HCT116 (cell line): ENCODE data around the gene TRIAP1. TPM values are rescaled to one million over a fixed set of nuclear protein-coding genes. Genes with fewer than 3 reads are reported as not detected.

Experiments
- ATAC-seq: fragments of 200-7000 bp; cut with Tn5 transposase; 2 replicates; pipeline ENCODE4 v1.9.1; 2020; ENCODE audit warnings: mild to moderate bottlenecking, moderate library complexity
- BruUV-seq: library from RNA; stranded (reverse); fragments of 400-500 nt; replicated peaks from 2 replicates; lab custom pipeline; 2021; lab: Mats Ljungman, UMichigan
- CTCF ChIA-PET: fragments of 300-600 bp; sonication (Branson Sonifier 250); formaldehyde crosslinking; loops from one replicate; lab custom pipeline; 2021; ENCODE audit warnings: antibody characterized with exemption; lab: Charles Lee
- POLR2A ChIA-PET: fragments of 300-600, 350-600 bp; sonication (Branson Sonifier 250); formaldehyde crosslinking; loops from one replicate; lab custom pipeline; 2021; ENCODE audit warnings: antibody characterized with exemption; lab: Charles Lee
- RAD21 ChIA-PET, 2 experiments: fragments of 300-600 bp; sonication (Branson Sonifier 250); formaldehyde crosslinking; loops; one replicate each; lab custom pipeline; 2023; ENCODE audit warnings: low total read pairs in 2 of 2; ENCODE audit not compliant: uncharacterized antibody in 2 of 2, unreplicated experiment in 2 of 2, low non-redundant PET in 1 of 2; lab: Charles Lee
- DNase-seq: peaks from one replicate; pipeline ENCODE4 v3.0.0-alpha.2; 2010; ENCODE audit warnings: low read depth, low spot score
- H2AFZ ChIP-seq: fragments of 200-600 bp; shearing (Covaris generic), sonication (generic); 2 replicates; pipeline ENCODE4 v1.6.1; 2017; ENCODE audit warnings: low read depth, mixed run types, mixed read lengths, antibody characterized with exemption, low read length; ENCODE audit not compliant: poor library complexity, severe bottlenecking
- H3K27ac ChIP-seq: 2 replicates; pipeline ENCODE4 v1.5.1; 2012; ENCODE audit warnings: low read depth, low read length
- H3K27me3 ChIP-seq: fragments of 200-600 bp; sonication (generic); 2 replicates; pipeline ENCODE4 v1.6.1; 2016; ENCODE audit warnings: mixed run types, low read length, mixed read lengths; ENCODE audit not compliant: insufficient read depth
- H3K36me3 ChIP-seq, 2 experiments: fragments of 200-500 bp in 1 of 2; fragments of 200-600 bp in 1 of 2; sonication (Bioruptor generic) in 1 of 2; sonication (generic) in 1 of 2; 2 replicates each; pipeline versions ENCODE4 v1.5.1 to v1.6.1; 2014 to 2016; ENCODE audit warnings: low read length in 2 of 2, inconsistent platforms in 1 of 2, mixed read lengths in 1 of 2, mixed run types in 1 of 2; ENCODE audit not compliant: insufficient read depth in 2 of 2, control insufficient read depth in 1 of 2
- H3K4me1 ChIP-seq, 2 experiments: fragments of 200-600 bp in 1 of 2; sonication (generic) in 1 of 2; 2 replicates each; pipeline versions ENCODE4 v1.5.1 to v1.6.1; 2012 to 2017; ENCODE audit warnings: low read length in 2 of 2, inconsistent platforms in 1 of 2, mild to moderate bottlenecking in 1 of 2, mixed read lengths in 1 of 2, mixed run types in 1 of 2, moderate library complexity in 1 of 2; ENCODE audit not compliant: insufficient read depth in 2 of 2, control insufficient read depth in 1 of 2
- H3K4me2 ChIP-seq: fragments of 200-600 bp; sonication (generic); 2 replicates; pipeline ENCODE4 v1.6.1; 2017; ENCODE audit warnings: mixed run types, low read length, mixed read lengths
- H3K4me3 ChIP-seq, 2 experiments: fragments of 200-600 bp in 1 of 2; sonication (generic) in 1 of 2; replicated peaks in 1 of 2; 2 replicates each; pipeline ENCODE4 v1.5.1; 2011 to 2016; ENCODE audit warnings: low read length in 2 of 2, control low read depth in 1 of 2, low read depth in 1 of 2, mild to moderate bottlenecking in 1 of 2, mixed read lengths in 1 of 2, mixed run types in 1 of 2
- H3K79me2 ChIP-seq: fragments of 200-600 bp; sonication (generic); 2 replicates; pipeline ENCODE4 v1.6.1; 2017; ENCODE audit warnings: mild to moderate bottlenecking, mixed run types, low read length, moderate library complexity, mixed read lengths; ENCODE audit not compliant: insufficient read depth
- H3K9ac ChIP-seq: fragments of 200-600 bp; sonication (generic); 2 replicates; pipeline ENCODE4 v1.6.1; 2016; ENCODE audit warnings: low read length, mixed read lengths
- H3K9me2 ChIP-seq: fragments of 200-600 bp; sonication (generic), shearing (Covaris generic); 2 replicates; pipeline ENCODE4 v1.6.1; 2017; ENCODE audit warnings: mixed run types, mild to moderate bottlenecking, moderate library complexity; ENCODE audit not compliant: insufficient read depth
- H3K9me3 ChIP-seq, 2 experiments: fragments of 200-500 bp in 1 of 2; fragments of 200-600 bp in 1 of 2; sonication (Bioruptor generic) in 1 of 2; sonication (generic) in 1 of 2; 2 replicates each; pipeline ENCODE4 v1.6.1; 2014 to 2017; ENCODE audit warnings: low read length in 2 of 2, mixed read lengths in 2 of 2, inconsistent platforms in 1 of 2, low read depth in 1 of 2, mild to moderate bottlenecking in 1 of 2, mixed run types in 1 of 2, moderate library complexity in 1 of 2; ENCODE audit not compliant: control insufficient read depth in 1 of 2, insufficient read depth in 1 of 2
- H4K20me1 ChIP-seq: fragments of 200-600 bp; sonication (generic), shearing (Covaris generic); 2 replicates; pipeline ENCODE4 v1.6.1; 2017; ENCODE audit warnings: mixed run types, mild to moderate bottlenecking, moderate library complexity; ENCODE audit not compliant: insufficient read depth
- ELF1 ChIP-seq: IDR thresholded peaks from 2 replicates; pipeline ENCODE4 v1.6.1; 2012; ENCODE audit warnings: low read depth, borderline replicate concordance
- SIN3A ChIP-seq: IDR thresholded peaks from 2 replicates; pipeline ENCODE4 v1.6.1; 2012; ENCODE audit warnings: low read depth
- YY1 ChIP-seq: IDR thresholded peaks from 2 replicates; pipeline ENCODE4 v1.6.1; 2011; ENCODE audit warnings: low read length, low read depth, moderate library complexity, mild to moderate bottlenecking; ENCODE audit not compliant: insufficient replicate concordance; ENCODE audit errors: extremely low read depth
- intact Hi-C: fragments of 100-400 bp; cut with micrococcal nuclease; formaldehyde crosslinking; loops from 2 replicates; pipeline ENCODE4 v1.10.0; 2022
- total RNA-seq: library from RNA; stranded (reverse); gene quantifications from one replicate; pipeline ENCODE4 v1.2.1, GENCODE V29; 2021; ENCODE audit not compliant: unreplicated experiment
- TF ChIP-seq, protein P1 (sequence below): IDR thresholded peaks from 2 replicates; pipeline ENCODE4 v1.6.1; 2011; ENCODE audit warnings: mild to moderate bottlenecking, low read length, moderate library complexity; ENCODE audit not compliant: insufficient replicate concordance; ENCODE audit errors: extremely low read depth

TRIAP1 gene
- total RNA-seq, 1 experiment from 2014 or later = 40.3 TPM

DNA sequence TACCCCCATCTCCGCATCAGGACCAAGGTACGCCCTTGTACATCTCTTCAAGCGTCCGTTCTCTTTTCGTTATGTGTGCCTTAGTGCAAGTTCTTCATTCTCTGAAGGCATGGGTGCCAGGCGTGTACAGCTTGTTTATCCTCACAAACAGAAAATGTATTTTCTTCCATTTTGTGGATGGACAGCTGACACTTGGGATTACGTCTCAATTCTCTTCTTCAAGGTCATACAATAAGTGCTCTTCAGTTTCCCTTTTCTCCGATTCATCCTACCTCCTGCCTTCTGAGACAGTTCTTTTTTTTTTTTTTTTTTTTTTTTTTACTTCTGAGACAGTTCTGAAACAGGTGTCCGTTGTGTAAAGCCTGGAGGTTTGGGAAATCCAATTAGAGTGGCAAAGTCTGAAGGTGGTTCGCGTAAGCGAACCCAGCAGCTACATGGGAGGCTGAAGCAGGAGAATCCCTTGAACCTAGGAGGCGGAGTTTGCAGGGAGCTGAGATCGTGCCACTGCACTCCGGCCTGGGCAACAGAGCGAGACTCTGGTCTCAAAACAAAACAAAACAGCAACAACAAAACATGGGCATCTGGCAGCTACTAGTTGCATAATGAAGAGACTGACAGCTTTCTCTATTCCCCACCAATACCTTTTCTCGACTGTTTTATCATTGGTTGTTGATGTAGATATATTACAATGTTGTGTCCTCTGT is 7.5 kb downstream of the TRIAP1 start:
- Histone ChIP-seq H3K9me3 (no peaks in the 10 kb centered on the region), H2AFZ (no peak overlapping the region), H3K9me2 (no peaks in the 10 kb centered on the region), H3K9ac (peak overlapping the region; percentile 72), H3K4me3 (peak overlapping the region; percentile 65 to 71), H4K20me1 (peaks cover 1% of the 10 kb centered on the region; the same call in 1 of the 2 replicates), H3K4me2 (peak overlapping the region; percentile 83), H3K79me2 (peaks cover 47% of the 10 kb centered on the region), H3K27me3 (no peaks in the 10 kb centered on the region), H3K36me3 (peaks cover 16 to 24% of the 10 kb centered on the region in 2 experiments), H3K27ac (peak overlapping the region; percentile 81), H3K4me1 (peaks cover 8 to 21% of the 10 kb centered on the region in 2 experiments)
- ChIA-PET POLR2A (no interaction called here), CTCF (interaction anchor here (0.7 to 1.0 kb wide), 2 partner anchors 81 to 544 kb away, joined by 3 read pairs; no protein-coding TSS in a partner anchor), RAD21 (interaction anchor here in 1 of 2 experiments (0.7 kb wide), 1 partner anchor 83 kb away, joined by 3 read pairs; no protein-coding TSS in a partner anchor)
- no peak for DNase-seq
- intact Hi-C loops = loop anchor here (1.0 to 10.0 kb wide), 4 partner anchors 82 to 206 kb away; partner anchors contain the start of gene CABP1
- ATAC-seq = peak; percentile 2
- TF ChIP-seq ELF1 (no peak), YY1 (no peak), SIN3A (no peak; the same call in 1 of the 2 replicates)
- TF ChIP-seq, protein P1, sequence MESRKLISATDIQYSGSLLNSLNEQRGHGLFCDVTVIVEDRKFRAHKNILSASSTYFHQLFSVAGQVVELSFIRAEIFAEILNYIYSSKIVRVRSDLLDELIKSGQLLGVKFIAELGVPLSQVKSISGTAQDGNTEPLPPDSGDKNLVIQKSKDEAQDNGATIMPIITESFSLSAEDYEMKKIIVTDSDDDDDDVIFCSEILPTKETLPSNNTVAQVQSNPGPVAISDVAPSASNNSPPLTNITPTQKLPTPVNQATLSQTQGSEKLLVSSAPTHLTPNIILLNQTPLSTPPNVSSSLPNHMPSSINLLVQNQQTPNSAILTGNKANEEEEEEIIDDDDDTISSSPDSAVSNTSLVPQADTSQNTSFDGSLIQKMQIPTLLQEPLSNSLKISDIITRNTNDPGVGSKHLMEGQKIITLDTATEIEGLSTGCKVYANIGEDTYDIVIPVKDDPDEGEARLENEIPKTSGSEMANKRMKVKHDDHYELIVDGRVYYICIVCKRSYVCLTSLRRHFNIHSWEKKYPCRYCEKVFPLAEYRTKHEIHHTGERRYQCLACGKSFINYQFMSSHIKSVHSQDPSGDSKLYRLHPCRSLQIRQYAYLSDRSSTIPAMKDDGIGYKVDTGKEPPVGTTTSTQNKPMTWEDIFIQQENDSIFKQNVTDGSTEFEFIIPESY = no peak
- TSS peak; percentile 77 for BruUV-seq
